Activated CD4-positive, alpha-beta T cell treated with anti-CD3 and anti-CD28 coated beads, Interleukin-2, amount 10 ng/mL, durations not matched to agents 24 days and 14 days (primary cell): ENCODE data around the gene ATXN3L. TPM values are rescaled to one million over a fixed set of nuclear protein-coding genes. Genes with fewer than 3 reads are reported as not detected.
"Not testable (repeated sequence)": the region's sequence is repeated elsewhere in the genome, so short reads cannot be mapped to it uniquely, and the experiment has no call there.

Experiments
- DNase-seq: peaks from one replicate; pipeline ENCODE4 v3.0.0; 2022
- H3K27ac Mint-ChIP-seq: one replicate; pipeline ENCODE4 v1.8.0; 2022; ENCODE audit warnings: mild to moderate bottlenecking, mixed read lengths
- H3K27me3 Mint-ChIP-seq: one replicate; pipeline ENCODE4 v1.8.0; 2022; ENCODE audit warnings: mixed read lengths
- H3K36me3 Mint-ChIP-seq: one replicate; pipeline ENCODE4 v1.8.0; 2022; ENCODE audit warnings: low read depth, mild to moderate bottlenecking, mixed read lengths
- H3K4me1 Mint-ChIP-seq: one replicate; pipeline ENCODE4 v1.8.0; 2021; ENCODE audit warnings: mixed read lengths
- H3K4me3 Mint-ChIP-seq: one replicate; pipeline ENCODE4 v1.8.0; 2022; ENCODE audit warnings: mild to moderate bottlenecking, moderate library complexity, mixed read lengths
- H3K9me3 Mint-ChIP-seq: one replicate; pipeline ENCODE4 v1.8.0; 2021; ENCODE audit warnings: mixed read lengths
- intact Hi-C: fragments of 100-400 bp; cut with micrococcal nuclease; formaldehyde crosslinking; loops from one replicate; pipeline ENCODE4 v1.15.1; 2023
- total RNA-seq: library from RNA; stranded (reverse); gene quantifications from 2 replicates; pipeline ENCODE4 v1.2.3, GENCODE V29; 2022

Gene ATXN3L
- total RNA-seq, 1 donor from 2014 or later: not detected

DNA sequence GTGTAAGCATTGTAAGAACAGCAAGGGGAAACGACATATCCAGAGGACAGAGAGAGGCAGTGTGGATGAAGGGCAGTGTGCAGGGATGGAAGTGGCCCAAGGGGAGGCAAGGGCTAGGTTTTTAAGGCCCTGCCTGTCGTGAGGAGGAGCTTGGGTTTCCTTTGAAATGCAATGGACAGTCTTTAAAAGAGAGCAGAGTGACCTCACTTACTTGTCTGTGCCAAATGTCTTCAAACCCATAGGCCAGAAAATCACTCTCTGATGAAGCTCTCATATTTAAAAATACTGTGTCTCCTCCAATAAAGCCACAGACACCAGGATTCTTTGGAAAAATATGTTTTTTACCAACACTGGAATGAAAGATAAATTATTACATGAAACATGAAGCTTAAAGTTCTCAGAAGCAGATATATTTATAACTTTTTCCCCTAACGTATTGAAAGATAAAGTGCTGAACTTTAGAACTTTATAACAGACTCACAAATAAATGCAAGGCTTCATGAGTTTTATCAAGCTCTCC, 19.2 kb upstream of the ATXN3L start:
- no peaks in the 10 kb centered on the region for H3K36me3 Mint-ChIP-seq

DNA sequence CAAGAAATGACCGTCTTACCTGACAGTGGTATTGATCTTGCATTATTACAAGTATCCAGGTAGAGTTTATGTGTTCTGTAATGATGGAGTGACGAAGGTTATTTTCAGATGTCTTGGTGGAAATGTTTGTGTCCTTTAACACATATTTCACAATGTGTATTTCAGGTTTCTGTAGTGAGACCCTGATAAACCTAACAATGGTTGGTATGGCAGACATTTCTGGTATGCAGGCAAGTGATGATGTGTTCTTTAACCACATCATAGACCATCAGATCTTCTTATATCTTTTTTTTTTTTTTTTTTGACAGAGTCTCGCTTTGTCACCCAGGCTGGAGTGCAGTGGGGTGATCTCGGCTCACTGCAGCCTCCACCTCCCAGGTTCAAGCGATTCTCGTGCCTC, 14.6 kb upstream of the ATXN3L start:
- Mint-ChIP-seq H3K4me1 (no peaks in the 10 kb centered on the region), H3K9me3 (peaks cover 6% of the 10 kb centered on the region), H3K36me3 (no peaks in the 10 kb centered on the region), H3K4me3 (no peak overlapping the region), H3K27me3 (no peaks in the 10 kb centered on the region), H3K27ac (no peak overlapping the region)
- no peak for DNase-seq
- intact Hi-C loops: no loop called here

More for the DNA sequence above, 19.2 kb upstream of the ATXN3L start:
- H3K4me1 Mint-ChIP-seq: no peaks in the 10 kb centered on the region
- H3K4me3 Mint-ChIP-seq: no peak overlapping the region
- H3K27me3 Mint-ChIP-seq: no peaks in the 10 kb centered on the region
- intact Hi-C loops: no loop called here
- H3K27ac Mint-ChIP-seq: no peak overlapping the region
- no peak for DNase-seq
- no peaks in the 10 kb centered on the region for H3K9me3 Mint-ChIP-seq

DNA sequence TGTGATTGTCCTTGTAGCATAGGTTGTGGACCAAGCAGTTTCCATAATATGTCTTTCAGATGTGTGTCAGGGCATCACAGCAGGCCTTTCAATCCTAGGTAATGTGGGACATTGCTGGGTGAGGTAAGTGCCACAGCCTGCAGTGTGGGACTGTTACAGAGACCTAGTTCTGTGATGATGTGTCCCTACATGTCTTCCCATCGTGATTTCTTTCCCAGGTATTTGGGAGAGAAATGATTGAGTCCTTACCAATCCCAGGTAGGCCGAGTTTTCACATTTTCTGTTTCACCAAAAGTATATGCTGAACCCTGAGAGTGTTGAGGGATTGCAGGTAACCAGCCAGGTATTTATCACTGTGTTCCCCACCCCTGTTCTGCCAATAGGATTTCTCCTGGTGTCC, 10.6 kb upstream of the ATXN3L start:
- Mint-ChIP-seq H3K27me3 (no peaks in the 10 kb centered on the region), H3K4me3 (no peak overlapping the region), H3K9me3 (peaks cover 6% of the 10 kb centered on the region), H3K27ac (no peak overlapping the region), H3K4me1 (no peaks in the 10 kb centered on the region), H3K36me3 (no peaks in the 10 kb centered on the region)
- DNase-seq: no peak
- intact Hi-C loops: no loop called here

DNA sequence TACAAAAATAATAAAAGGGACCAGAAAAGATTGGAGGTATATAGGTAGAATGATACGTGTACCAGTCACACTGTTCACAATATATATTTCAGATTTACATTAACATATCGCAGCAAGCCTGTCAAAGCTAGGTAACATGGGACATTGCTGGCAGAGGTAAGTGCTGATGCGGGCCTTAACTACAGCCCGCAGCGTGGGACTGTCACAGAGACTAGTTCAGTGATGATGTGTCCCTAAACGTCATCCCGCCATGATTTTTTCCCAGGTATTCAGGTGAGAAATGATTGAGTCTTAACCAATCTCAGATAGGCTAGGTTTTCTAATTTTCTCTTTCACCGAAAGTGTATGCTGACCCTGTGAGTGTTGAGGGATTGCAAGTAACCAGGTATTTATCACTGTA, 7.8 kb upstream of the ATXN3L start:
- no peak for DNase-seq
- H3K9me3 Mint-ChIP-seq: no peaks in the 10 kb centered on the region
- no peak overlapping the region for H3K27ac Mint-ChIP-seq
- no peaks in the 10 kb centered on the region for H3K27me3 Mint-ChIP-seq
- H3K36me3 Mint-ChIP-seq: no peaks in the 10 kb centered on the region
- intact Hi-C loops: no loop called here
- H3K4me3 Mint-ChIP-seq: no peak overlapping the region
- H3K4me1 Mint-ChIP-seq: no peaks in the 10 kb centered on the region

DNA sequence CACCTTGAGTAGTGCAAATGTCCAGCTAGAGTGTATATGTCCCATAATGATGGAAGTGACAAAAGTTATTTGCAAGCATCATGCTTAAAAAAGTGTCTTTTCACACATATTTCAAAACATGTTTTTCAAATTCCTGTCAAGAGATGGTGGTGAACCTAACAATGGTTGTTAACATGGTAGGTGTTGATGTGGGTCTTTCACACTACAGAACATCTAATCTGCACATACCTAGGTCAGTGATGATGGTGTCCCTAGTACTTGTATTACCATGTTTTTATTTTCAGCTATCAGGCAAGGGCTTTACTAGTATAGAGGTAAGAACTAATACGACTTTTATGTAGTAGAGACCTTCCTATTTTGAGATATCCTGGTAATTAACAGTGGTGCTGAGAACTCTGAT, 3.4 kb upstream of the ATXN3L start:
- DNase-seq: no peak
- no peak overlapping the region for H3K27ac Mint-ChIP-seq
- intact Hi-C loops: no loop called here
- H3K27me3 Mint-ChIP-seq: no peaks in the 10 kb centered on the region
- peaks cover 6% of the 10 kb centered on the region for H3K9me3 Mint-ChIP-seq
- H3K4me1 Mint-ChIP-seq: no peaks in the 10 kb centered on the region
- H3K4me3 Mint-ChIP-seq: no peak overlapping the region
- H3K36me3 Mint-ChIP-seq: no peaks in the 10 kb centered on the region

DNA sequence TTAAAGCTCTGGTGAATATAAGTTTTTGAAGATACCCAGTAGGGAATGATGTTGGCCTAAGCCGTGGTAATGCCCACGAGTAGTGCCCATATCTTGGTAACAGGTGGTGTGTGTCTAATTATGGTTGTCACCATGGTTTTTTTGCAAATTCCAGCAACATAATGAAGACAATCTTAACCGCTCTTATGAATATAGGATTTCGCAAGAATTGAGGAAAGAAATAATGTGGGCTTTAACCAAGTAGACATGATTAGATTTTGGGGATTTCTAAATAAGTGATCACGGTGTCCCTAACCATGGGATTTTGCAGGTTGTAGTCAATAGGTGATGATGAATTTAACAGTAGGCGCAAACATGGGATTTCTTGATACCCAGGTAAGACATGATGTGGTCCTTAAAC, 2.5 kb downstream of the ATXN3L start:
- Mint-ChIP-seq H3K27me3 (no peaks in the 10 kb centered on the region), H3K27ac (no peak overlapping the region), H3K9me3 (peaks cover 6% of the 10 kb centered on the region), H3K4me3 (no peak overlapping the region), H3K36me3 (no peaks in the 10 kb centered on the region), H3K4me1 (no peaks in the 10 kb centered on the region)
- DNase-seq: no peak
- intact Hi-C loops: no loop called here

DNA sequence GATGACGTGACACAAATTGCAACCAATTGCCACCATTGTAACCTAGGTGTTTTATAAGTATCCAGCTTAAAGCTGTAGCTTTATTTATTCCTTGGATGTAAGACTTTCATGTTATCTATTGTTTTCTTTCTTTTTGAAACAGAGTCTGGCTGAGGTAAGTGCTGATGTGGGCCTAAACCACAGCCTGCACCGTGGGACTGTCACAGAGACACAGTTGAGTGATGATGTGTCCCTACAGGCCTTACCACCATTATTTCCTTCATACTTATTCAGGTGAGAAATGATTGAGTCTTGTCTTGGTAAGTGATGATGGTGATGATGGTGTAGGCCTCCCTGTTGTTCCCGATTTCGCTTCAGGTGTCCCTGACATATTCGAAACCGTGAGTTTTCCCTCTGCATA, 8.3 kb downstream of the ATXN3L start:
- DNase-seq: no peak
- intact Hi-C loops: no loop called here
- Mint-ChIP-seq H3K4me1 (no peaks in the 10 kb centered on the region), H3K36me3 (no peaks in the 10 kb centered on the region), H3K27ac (no peak overlapping the region), H3K27me3 (no peaks in the 10 kb centered on the region), H3K9me3 (no peaks in the 10 kb centered on the region), H3K4me3 (no peak overlapping the region)

DNA sequence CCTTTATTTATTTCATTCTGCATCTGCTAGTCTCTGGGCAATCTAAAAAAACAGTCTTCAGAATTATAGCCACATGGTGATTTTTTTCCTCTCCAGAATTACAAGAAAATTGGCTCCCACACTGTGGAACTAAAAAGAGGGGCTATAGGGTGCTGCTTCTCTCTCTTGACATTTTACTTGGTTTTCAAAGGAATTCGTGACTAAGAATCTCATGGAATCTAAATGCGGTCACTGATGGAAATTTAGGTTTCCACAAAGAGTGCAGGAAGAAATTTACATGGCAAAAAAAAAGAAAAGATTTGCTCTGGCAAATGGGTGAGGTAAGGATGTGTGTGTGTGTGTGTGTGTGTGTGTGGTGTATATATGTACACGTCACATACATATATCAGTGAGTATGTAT, 10.2 kb downstream of the ATXN3L start:
- H3K4me1 Mint-ChIP-seq: no peaks in the 10 kb centered on the region
- no peaks in the 10 kb centered on the region for H3K36me3 Mint-ChIP-seq
- H3K9me3 Mint-ChIP-seq: no peaks in the 10 kb centered on the region
- no peak overlapping the region for H3K4me3 Mint-ChIP-seq
- DNase-seq: no peak
- no peaks in the 10 kb centered on the region for H3K27me3 Mint-ChIP-seq
- intact Hi-C loops: no loop called here
- H3K27ac Mint-ChIP-seq: no peak overlapping the region

DNA sequence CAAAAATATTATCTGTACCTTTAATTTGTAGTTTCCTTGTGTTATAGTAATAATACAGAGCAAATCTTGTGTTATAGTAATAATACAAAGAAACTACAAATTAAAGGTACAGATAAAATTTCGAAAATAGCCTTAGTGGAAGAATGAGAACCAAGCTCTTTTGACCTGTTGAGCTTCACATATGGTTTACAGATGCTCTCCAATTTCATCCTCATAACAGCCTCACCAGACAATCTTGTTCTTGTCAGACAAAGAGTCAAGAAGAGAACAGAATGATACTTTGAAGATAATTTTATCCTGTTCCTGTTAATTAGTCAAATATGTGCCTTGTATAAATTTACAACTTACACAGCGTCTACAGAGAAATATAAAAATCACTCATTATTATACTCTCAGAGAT, 12.8 kb downstream of the ATXN3L start:
- Mint-ChIP-seq H3K4me1 (peaks cover 6% of the 10 kb centered on the region), H3K4me3 (no peak overlapping the region), H3K36me3 (peaks cover 2% of the 10 kb centered on the region), H3K27me3 (no peaks in the 10 kb centered on the region), H3K9me3 (peaks cover 8% of the 10 kb centered on the region), H3K27ac (no peak overlapping the region)
- intact Hi-C loops: no loop called here
- DNase-seq: no peak

DNA sequence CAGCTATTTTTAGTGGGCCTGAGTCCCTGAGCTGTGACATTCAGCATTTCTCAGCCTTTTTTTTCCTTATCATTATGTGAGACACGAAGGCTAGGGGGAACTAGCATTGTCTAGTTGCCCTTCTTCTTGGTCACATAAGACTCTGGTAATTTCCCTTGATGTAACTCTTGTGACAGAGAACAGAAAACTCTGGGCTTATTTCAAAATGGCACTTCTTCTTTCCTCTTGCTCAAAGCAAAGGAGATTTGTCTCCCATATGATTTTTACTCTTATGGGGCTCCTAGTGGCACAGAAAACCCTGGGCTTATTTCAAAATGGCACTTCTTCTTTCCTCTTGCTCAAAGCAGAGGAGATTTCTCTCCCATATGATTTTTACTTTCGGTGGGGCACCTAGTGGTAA, 14.7 kb downstream of the ATXN3L start:
- no peaks in the 10 kb centered on the region for H3K27me3 Mint-ChIP-seq
- intact Hi-C loops: no loop called here
- H3K36me3 Mint-ChIP-seq: peaks cover 2% of the 10 kb centered on the region
- peaks cover 8% of the 10 kb centered on the region for H3K9me3 Mint-ChIP-seq
- no peak overlapping the region for H3K27ac Mint-ChIP-seq
- no peak for DNase-seq
- H3K4me3 Mint-ChIP-seq: no peak overlapping the region
- peaks cover 15% of the 10 kb centered on the region for H3K4me1 Mint-ChIP-seq

DNA sequence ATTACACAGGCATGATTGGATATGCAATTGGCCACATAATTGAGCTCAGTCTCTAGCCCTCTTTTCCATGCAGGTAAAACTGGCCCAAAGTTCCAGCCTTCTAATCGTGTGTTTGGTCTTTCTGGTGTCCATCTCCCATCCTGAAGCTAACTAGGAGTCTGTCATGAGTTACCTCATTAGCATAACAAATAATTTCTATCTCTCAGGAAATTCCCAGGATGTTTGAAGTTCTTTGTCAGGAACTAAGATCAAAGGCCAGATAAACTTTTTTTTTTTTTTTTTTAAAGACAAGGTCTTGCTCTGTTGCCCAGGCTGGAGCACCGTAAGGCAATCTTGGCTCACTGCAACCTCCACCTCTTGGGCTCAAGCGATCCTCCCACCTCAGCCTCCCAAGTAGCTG, 15.8 kb downstream of the ATXN3L start:
- intact Hi-C loops: no loop called here
- Mint-ChIP-seq H3K27me3 (no peaks in the 10 kb centered on the region), H3K4me1 (peaks cover 17% of the 10 kb centered on the region), H3K36me3 (peaks cover 2% of the 10 kb centered on the region), H3K9me3 (peaks cover 8% of the 10 kb centered on the region), H3K27ac (no peak overlapping the region), H3K4me3 (no peak overlapping the region)
- no peak for DNase-seq

DNA sequence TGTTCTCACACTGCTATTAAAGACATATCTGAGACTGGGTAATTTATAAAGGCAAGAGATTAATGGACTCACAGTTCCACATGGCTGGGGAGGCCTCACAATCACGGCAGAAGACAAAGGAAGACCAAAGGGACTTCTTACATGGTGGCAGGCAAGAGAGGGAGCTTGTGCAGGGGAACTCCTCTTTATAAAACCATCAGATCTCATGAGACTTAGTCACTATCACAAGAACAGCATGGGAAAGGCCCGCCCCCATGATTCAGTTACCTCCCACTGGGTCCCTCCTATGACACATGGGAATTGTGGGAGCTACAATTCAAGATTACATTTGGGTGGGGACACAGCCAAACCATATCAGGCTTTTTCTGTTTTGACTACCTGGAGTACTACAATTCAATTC, 16.6 kb downstream of the ATXN3L start:
- H3K4me3 Mint-ChIP-seq, intact Hi-C loops, H3K36me3 Mint-ChIP-seq, DNase-seq, H3K27ac Mint-ChIP-seq, H3K9me3 Mint-ChIP-seq, H3K27me3 Mint-ChIP-seq: not testable (repeated sequence)
- peaks cover 20% of the 10 kb centered on the region for H3K4me1 Mint-ChIP-seq

DNA sequence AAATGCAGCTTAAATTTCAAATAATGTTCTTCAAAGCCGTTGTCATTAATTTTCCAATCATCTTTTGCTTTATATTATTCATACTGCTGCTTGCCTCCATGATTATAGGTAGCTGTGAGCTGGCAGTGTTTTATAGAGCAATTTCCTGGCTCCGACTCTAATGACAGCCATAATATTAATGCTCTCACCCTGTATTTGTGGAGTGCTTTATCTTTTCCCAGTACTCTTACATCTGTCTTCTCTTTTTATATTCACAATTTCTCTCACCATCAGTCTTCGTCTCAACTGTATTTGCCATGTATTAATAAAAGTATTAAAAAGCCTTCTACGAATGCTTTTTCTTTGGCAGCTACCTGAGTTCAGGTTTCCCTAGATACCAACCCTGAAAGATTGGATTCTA, 21.0 kb downstream of the ATXN3L start:
- peaks cover 20% of the 10 kb centered on the region for H3K4me1 Mint-ChIP-seq
- DNase-seq: no peak
- intact Hi-C loops: no loop called here
- no peak overlapping the region for H3K4me3 Mint-ChIP-seq
- H3K27me3 Mint-ChIP-seq: peaks cover 2% of the 10 kb centered on the region
- H3K9me3 Mint-ChIP-seq: peaks cover 8% of the 10 kb centered on the region
- peaks cover 2% of the 10 kb centered on the region for H3K36me3 Mint-ChIP-seq
- no peak overlapping the region for H3K27ac Mint-ChIP-seq

DNA sequence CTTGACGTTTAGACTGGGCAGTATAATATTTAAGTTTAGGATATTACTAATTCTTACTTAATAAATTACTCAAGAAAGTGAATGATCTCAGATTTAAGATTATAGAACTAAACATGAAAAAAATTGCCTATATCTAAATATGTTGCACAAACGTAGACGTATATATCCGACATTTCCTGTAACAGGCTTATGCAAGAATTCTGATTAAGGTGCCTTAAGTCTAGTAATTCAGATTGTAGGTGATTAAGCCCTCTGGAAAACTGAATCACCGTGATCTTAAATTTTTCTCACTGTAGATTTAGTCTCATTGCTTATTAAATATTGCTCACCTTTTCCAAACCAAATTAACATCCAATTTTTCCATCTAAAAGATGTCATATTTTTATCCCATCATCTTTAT, 24.0 kb downstream of the ATXN3L start:
- H3K27me3 Mint-ChIP-seq: peaks cover 2% of the 10 kb centered on the region
- no peaks in the 10 kb centered on the region for H3K9me3 Mint-ChIP-seq
- H3K36me3 Mint-ChIP-seq: no peaks in the 10 kb centered on the region
- intact Hi-C loops: no loop called here
- H3K4me3 Mint-ChIP-seq: no peak overlapping the region
- DNase-seq: no peak
- peaks cover 12% of the 10 kb centered on the region for H3K4me1 Mint-ChIP-seq
- H3K27ac Mint-ChIP-seq: no peak overlapping the region

DNA sequence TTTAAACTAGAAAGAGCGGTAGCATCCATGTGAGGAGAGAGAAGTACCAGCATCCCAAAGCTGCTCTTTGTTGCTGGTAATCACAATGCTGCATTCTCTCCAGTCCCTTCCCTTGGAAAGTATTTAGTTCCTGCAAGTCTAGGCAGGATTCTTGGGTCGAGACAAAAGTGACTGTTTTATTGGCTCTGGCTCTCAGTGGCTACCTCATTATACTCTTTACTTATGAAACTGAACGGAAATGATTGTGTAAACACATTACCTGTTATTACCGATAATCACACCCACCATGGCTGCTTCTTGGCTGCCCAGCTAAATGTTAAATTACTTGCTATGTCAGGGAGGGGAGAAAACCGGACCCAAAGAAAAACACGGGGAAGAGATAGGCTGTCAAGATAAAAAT, 26.2 kb downstream of the ATXN3L start:
- no peak for DNase-seq
- Mint-ChIP-seq H3K27ac (no peak overlapping the region), H3K4me3 (no peak overlapping the region), H3K9me3 (no peaks in the 10 kb centered on the region), H3K4me1 (no peaks in the 10 kb centered on the region), H3K27me3 (peaks cover 2% of the 10 kb centered on the region), H3K36me3 (no peaks in the 10 kb centered on the region)
- intact Hi-C loops: no loop called here
